NCI-H187 treated with DMSO at 0.1 percent for 48 hours (cell line): ENCODE data around the gene CCDC90B.
"Not testable (repeated sequence)": the region's sequence is repeated elsewhere in the genome, so short reads cannot be mapped to it uniquely, and the experiment has no call there.

ENCODE experiments used
- DNase-seq: peaks from one replicate; lab custom pipeline; 2025; lab: John Stamatoyannopoulos, UW

CCDC90B gene, protein sequence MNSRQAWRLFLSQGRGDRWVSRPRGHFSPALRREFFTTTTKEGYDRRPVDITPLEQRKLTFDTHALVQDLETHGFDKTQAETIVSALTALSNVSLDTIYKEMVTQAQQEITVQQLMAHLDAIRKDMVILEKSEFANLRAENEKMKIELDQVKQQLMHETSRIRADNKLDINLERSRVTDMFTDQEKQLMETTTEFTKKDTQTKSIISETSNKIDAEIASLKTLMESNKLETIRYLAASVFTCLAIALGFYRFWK

DNA sequence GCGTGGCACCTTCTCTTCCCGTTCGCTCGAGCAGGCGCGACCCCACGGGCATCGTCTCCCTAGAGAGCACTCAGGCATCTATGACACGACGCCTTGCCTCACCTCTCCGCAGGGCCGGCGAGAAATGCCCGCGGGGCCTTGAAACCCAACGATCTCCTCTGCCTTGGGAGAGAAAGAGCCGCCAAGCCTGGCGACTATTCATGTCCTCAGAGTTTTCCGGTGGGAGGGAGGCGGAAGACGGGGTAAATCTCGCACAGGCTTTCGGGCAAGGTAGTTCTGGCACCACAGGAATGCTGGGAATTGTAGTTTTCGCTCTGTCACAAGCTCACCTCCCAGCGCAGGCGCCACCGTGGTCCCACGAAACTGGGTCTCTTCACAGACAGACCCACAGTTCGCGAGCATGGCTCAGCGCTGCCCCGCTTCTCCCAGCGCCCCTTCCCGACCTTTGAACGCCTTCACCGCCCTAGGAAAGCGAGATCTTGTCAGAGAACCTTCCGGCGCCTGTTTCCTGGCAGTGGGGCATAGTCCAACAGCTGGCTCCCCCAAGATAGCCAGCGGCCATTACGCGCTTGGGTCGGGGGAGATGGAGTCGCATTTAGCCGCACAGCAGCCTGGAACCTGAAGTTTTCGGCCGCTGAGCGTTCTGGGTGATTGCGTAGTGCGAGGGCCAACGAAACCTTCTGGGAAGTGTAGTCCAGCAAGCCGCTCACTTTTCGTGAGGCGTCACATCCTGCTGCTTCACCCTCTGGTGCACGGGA lies at the start of gene CCDC90B:
Gene CCDC90B, minus strand, starts transcription at position 597 of the 758 bp plus-strand sequence. Its CDS starts 395 bp downstream, at position 202.
- peak; percentile 91 for DNase-seq

DNA sequence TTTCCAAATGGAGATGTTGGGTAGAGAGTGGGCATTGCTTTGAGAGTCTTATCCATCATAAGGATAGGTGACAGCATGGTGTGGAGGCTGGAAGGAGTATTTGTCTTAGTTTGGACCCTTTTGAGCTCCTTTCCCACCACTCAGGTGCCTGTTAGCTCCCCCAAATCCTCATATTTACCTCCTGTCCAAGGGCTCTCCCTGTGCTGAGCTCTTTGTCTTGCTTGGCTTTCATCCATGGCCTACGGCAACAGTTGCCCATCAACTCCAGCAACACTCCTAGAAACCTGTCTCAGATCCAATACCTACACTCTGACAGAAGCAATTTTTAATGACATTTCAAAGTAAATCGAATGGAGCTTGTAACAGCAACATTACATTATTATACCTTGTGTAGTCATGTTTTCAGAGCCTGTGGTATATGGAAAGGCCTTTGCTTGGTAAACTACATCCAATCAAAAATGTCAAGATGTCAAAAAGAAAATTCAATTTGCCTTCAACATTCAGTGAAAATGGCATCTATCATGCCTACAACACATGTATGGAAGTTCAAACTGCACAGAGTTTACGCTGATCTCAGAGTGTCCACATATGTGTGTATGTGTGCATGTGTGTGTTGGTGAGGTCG lies 49.4 kb upstream of the CCDC90B start:
- DNase-seq, result no peak

DNA sequence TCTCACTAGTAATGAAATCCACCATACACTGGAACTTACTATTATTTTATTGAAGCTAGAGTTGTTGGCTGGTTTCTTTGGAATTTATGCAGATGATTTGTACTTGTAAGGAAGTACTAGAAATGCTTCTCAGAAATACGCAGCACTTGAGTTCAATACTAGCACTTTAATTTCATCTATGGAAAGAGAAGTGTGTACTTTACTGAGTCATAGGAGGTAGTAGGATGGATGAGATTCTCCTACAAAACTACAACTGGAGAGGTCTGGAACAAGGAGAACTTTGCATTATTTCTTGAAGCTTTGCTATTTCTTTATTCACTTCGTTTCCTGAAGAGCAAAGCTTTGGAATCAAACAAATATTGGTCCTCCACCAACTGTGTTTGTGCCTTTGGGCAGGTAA lies 44.1 kb upstream of the CCDC90B start:
- no peak for DNase-seq

DNA sequence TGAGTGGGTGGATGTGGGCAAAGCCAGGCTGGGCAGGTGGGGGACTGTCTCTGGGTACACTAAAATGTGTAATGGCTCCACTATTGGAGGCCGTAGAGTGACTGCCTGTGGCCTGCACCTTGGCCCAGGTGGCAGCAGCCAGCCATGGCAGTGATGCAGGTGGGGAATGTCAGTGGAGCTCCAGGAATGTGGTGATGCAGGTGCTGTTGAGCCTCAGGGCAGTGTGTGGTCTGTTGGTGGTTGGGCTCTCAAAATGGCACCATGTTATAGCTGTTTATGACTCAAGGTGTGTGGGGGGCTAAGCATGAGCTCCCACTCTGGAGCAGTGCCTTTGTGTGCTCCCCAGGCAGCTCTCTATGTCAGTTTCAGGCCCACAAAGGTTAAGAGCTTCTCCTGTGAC lies 40.2 kb upstream of the CCDC90B start:
- DNase-seq, result no peak

DNA sequence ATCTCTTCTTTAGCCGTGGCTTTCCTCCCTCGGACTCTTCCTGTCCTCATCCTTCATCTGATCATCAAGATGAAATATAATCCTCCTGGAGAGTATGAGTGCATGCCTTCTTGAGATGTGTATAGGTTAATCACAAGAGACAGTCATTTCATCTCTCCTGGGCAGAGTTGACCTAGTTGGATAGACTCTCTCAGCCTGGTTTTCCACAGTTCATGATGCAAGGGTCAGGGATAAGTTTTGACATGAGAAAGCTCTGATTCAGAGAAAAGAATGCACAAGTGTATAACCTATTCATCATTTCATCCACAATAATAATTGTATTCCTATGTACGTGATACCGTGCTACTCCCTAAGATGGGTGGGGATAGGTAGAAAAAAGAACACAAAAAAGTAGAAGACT lies 33.2 kb upstream of the CCDC90B start:
- DNase-seq, result no peak

DNA sequence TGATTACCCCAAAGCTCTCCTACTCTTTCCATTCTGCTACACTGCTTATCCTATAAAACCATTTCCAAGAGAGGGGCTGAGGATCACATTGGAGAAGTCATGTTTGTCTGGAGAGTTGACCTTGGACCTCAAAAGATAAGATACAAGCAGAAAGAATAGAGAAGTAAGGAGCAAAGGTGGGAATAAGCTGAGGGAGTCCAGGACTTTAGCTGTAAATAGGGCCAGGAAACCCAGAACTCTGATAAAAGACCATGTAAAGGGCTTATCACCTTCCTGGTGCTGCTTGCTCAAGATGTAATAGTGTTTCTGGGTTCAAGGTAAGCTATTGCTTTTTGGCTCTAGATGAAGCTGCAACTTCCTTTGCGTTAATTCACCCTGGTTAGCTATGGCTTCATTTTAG lies 32.8 kb upstream of the CCDC90B start:
- DNase-seq, result no peak

DNA sequence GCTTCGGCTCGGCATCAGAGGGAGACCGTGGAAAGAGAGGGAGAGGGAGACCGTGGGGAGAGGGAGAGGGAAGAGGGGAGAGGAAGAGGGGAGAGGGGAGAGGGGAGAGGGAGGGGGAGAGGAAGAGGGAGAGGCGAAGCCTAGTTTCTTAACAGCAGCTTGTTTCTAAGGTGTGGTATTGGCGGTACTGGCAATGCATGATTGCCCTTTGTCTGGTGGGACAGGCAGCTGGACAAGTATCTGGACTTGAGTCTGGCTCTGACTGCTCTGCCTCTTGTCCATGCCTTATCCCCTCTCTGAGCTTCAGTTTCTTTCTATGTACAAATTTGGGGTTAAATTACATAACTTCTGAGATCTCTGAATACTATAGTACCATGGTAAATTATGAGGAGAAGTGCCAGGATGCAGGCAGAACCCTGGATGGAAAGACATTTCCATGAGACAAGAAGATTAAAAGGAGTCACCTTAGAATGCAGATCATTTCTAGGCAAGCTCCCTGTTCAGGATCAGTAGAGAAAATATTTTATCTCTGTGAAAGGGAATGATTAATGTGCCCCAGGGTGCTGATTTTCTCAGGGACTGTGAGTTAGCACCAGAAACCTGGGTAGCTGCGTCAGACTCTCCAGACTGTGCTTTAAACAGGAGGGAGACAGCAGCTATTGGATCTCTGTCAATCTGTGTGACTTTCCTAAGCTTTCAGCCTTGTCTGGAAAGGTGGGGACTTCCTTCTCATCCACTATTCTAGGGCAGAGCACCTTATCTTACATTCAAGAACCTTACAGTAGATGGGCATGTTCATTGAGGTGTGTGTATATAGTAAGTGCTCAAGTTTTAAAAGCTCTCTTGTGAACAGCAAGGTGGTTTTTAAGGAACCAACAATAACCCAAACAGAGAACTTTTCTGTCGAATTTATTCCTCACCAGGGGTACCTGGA lies 31.9 kb upstream of the CCDC90B start:
- no peak for DNase-seq

DNA sequence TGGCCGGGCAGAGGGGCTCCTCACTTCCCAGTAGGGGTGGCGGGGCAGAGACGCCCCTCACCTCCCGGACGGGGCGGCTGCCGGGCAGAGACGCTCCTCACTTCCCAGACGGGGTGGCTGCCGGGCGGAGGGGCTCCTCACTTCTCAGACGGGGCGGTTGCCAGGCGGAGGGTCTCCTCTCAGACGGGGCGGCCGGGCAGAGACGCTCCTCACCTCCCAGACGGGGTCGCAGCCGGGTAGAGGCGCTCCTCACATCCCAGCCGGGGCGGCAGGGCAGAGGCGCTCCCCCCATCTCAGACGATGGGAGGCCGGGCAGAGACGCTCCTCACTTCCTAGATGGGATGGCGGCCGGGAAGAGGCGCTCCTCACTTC lies 30.7 kb upstream of the CCDC90B start:
- not testable (repeated sequence) for DNase-seq

DNA sequence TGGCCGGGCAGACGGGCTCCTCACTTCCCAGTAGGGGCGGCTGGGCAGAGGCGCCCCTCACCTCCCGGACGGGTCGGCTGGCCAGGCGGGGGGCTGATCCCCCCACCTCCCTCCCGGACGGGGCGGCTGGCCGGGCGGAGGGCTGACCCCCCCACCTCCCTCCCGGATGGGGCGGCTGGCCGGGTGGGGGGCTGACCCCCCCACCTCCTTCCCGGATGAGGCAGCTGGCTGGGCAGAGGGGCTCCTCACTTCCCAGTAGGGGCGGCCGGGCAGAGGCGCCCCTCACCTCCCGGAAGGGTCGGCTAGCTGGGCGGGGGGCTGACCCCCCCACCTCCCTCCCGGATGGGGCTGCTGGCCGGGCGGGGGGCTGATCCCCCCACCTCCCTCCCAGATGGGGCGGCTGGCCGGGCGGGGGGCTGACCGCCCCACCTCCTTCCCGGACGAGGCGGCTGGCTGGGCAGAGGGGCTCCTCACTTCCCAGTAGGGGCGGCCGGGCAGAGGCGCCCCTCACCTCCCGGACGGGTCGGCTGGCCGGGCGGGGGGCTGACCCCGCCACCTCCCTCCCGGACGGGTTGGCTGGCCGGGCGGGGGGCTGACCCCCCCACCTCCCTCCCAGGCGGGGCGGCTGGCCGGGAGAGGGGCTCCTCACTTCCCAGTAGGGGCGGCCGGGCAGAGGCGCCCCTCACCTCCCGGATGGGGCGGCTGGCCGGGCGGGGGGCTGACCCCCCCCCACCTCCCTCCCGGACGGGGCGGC lies 30.2 kb upstream of the CCDC90B start:
- DNase-seq, result not testable (repeated sequence)

DNA sequence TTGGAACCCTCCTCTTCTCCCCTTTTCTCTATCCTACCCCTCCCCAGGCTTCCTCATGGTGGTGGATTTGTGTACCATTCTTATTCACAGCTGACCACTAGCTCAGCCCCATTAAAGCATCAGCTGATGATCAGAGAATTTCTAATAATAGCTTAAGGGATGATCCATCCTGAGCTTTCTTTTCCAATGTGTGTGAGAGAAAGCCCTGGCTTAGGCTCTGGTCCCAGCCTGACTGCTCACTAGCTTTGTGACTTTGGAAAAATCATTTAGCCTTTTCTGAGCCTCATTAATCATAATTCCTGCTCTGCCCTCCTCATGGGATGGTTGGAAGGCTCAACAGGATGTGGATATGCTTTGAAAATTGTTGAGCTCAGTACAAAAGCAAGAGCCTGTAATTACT lies 26.3 kb upstream of the CCDC90B start:
- DNase-seq, result no peak

DNA sequence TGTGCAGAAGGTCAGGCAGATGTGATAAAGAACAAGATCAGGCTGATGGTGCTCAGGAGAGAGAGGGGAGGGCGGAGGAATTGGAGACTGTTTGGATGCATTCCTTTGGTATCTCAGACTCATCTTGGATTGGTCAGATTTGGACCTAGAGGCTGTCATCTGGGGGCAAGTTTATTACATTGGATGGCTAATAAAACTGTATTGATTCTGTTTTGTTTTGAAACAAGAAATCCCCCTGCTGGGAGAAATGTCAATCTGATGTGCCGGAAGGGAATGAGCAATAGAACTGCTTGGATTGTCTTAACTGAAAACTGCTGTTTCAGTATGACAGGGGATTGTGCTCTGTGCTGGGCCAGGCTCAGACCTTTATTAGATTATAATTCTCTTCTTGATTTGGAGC lies 25.5 kb upstream of the CCDC90B start:
- DNase-seq, result no peak

DNA sequence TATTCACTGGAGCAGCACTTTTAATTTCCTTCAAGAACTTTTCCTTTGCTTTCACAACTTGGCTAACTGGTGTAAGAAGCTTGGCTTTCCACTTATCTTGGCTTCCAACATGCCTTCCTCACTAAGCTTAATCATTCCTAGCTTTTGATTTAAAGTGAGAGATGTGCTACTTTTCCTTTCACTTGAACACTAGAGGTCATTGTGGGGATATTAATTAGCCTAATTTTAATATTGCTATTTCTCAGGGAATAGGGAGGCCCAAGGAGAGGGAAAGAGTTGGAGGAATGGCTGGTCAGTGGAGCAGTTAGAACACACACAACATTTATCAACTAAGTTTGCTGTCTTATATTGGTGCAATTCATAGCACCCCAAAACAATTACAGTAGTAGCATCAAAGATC lies 24.6 kb upstream of the CCDC90B start:
- no peak for DNase-seq

DNA sequence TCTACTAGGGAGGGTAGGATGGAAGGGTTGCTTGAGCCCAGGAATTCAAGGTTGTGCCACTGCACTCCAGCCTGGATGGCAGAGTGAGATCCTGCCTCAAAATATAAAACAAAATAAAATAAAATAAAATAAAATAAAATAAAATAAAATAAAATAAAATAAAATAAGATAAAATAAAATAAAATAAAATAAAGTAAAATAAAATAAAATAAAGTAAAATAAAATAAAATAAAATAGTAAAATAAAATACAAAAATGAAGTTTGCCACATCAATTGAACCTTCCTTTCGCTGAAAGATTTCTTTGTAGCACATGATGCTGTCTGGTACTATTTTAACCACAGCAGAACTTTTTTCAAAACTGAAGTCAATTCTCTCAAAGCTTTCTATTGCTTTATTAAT lies 22.4 kb upstream of the CCDC90B start:
- not testable (repeated sequence) for DNase-seq

DNA sequence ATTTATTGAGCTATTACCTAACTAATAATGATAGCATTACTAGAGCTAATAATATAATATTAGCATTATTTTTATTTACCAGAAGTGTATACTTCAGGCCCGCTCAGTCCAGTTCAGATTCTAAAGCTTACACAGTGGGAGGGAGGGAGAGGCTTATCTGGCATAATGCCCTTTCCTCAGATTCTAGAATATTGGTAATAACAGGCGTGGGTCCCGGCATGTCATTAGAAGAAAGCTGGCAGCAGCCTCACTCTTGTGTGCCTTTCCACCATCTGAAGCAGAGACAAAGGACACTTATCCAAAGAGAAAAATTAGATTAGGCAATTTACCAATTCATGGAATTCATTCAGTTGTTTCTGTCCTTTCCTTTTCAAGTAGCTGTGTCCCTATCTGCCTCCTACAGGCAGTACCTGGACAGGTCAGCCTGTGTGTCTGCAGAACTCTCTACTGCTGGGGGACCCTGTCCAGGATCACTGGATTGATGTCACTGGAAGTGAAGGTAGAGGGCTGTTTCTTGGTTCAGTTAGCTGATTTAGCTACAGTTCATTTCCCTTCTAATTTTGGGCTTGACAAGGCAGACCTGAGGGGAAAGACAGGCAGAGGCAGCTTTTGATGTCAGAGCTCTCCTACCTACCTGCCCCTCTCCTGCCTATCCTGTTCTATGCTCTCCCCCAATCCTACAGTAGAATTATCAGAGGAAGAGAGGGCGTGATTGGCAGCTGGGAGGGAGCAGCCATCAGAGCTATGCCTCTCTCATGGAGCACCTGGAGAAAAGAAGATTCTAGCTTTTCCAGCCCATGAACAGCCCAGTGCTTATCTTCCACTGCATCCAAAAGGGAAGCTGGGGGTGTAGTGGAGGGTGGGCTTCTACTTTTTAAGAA lies 20.3 kb upstream of the CCDC90B start:
- DNase-seq, result no peak

DNA sequence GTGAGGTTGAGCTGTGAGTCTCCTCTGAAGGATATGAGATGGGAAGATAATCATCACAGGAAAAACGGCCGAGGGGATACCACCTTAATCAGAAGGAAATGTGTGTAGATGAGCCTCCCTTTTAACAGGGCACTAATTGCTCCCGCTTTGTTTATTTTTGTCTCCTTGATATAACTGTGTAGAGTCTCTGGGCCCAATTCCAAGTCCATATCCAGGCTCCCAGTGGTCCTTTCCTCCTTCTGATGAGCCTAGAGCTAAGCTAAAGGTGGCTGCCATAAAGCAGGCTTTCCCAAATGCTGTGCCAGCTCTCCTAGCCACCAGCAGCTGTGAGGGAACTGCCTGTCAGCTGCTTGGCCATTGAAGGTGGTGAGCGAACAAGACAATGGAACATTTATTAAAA lies 17.1 kb upstream of the CCDC90B start:
- no peak for DNase-seq

DNA sequence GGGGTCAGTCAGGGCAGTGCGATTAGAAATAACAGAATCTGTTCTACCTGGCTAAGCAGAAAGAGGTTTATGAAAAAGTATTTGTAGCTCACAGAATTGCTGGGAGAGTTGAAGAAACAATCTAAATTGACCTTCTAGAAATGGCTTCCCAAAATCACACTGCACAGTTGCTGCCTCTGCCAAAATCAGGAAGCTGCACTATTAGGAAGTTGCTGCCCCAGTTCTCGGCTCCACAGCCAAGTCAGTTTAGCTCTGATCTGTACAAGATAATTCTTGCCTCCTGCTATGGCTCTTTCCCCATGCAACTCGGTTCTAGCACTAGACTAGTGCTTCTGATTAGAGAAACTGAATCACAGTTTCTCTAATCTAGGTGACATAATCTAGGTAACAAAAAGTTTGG lies 16.0 kb upstream of the CCDC90B start:
- no peak for DNase-seq

DNA sequence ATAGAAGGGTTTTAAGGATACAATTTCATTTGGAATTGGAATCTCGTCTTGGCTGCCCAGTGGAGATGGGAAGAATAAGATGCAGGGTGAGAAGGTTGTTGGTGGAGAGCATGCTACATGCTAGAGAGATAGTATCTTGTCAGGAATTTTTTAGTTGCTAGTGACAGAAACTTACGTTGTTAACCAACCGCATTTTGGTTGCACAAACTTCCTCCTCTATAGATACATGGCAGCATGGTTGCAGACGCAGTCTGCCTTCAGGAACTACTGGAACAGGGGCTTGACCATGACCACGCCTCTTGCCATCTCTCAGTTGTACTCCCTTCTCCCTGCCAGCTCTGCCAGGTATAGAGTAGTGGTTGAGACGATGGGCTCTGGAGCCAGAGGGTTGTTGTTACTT lies 13.5 kb upstream of the CCDC90B start:
- DNase-seq, result no peak

DNA sequence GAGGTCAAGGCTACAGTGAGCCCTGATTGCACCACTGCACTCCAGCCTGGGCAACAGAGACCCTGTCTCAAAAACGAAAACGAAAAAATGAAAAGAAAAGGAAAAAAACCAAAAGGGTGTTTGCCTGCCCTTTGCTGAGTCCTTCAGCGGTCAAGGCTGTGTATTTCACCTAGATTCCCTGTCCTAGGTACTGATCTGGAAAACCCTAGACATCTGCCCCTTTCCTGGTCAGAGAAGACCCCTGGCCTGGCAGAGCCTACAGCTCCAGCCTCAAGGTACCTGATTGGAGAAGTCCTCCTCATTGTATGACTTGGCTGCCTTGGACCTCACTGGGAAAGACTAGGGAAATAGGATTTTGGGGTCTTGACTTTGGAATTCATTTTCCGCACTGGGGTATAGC lies 8.0 kb upstream of the CCDC90B start:
- DNase-seq, result no peak

DNA sequence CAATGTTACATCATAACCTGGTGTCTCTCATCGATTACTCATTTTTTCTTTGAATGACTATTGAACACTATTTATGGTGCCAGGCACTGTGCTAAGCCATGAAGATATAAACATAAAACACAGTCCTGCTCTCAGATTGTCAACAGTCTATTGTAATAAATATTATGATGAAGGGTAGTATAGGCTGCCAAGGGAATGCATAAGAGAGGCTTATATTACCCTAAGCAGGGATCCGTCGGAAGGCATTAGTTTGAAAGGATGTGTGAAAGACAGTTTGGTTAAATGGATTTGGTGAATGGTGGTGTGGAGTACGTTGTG lies 7.2 kb upstream of the CCDC90B start:
- no peak for DNase-seq

DNA sequence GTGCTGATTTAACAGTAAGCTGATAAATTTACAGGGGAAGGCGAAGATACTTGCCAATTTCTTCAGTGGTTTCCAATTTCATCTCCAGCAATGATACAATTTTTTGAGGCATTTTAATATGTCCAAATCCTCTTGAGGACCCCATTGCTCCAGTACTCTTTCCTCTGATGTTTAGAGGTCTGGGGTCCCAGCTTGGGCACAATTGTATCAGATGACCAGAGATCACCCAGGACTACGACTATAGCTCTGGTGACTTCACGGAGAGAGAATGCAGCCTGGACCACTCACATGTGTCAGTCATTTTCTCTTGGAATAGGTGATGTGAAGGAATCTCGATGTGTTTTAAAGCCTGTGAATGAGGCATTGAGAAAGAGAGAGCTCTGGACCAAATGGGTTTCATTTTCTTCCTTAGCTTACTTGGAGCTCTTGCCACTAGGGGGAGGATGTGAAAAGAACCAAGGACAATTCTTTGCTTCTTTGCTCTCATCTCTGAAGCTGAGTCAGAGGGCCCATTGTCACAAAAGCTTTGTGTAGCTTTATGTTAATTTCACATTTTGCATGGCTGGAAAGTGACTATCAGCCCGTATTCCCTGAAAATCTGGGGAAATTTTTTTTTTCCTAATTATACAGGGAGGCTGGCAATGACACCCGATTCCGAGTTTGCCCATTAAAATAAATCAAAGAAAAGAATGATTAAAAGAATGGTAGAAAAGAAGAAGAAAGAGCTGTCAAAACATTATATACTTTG lies 6.7 kb upstream of the CCDC90B start:
- no peak for DNase-seq
